NT2/D1 (cell line): ENCODE results near the gene TRAF1.

Experiments
- SUZ12 ChIP-seq: IDR thresholded peaks from 2 replicates; pipeline ENCODE4 v1.6.1; 2011; ENCODE audit not compliant: insufficient read length, insufficient read depth; ENCODE audit errors: extremely low read depth
- YY1 ChIP-seq: IDR thresholded peaks from 2 replicates; pipeline ENCODE4 v1.6.1; 2011; ENCODE audit not compliant: insufficient read length, insufficient read depth
- ZNF274 ChIP-seq: IDR thresholded peaks from 2 replicates; pipeline ENCODE4 v1.6.1; 2011; ENCODE audit warnings: mild to moderate bottlenecking, low read depth, low read length

GRCh38 chr9:120928483-120929228 is 2.1 kb upstream of the TRAF1 start:
- TF ChIP-seq YY1 (no peak), SUZ12 (no peak), ZNF274 (no peak)
